ENCODE measurements around the gene RER1.

Gene RER1

GRCh38 chr1:2443277-2444137, 51.9 kb downstream of the RER1 start:
- TF ChIP-seq CTCF (conservative IDR thresholded peaks at IDR 0.05; ENCODE audit: low read length) = no peak
- no peak for DNase-seq (ENCODE audit: low read depth)
- H3K4me3 ChIP-seq (ENCODE audit: low read length) = no peak overlapping the region

GRCh38 chr1:2444138-2444591, 52.5 kb downstream of the RER1 start:
- no peak for DNase-seq (ENCODE audit: low read depth)
- TF ChIP-seq CTCF (conservative IDR thresholded peaks at IDR 0.05; ENCODE audit: low read length) = no peak
- no peak overlapping the region for H3K4me3 ChIP-seq (ENCODE audit: low read length)

GRCh38 chr1:2445162-2445822, 53.7 kb downstream of the RER1 start:
- DNase-seq (ENCODE audit: low read depth) = no peak
- H3K4me3 ChIP-seq (ENCODE audit: low read length) = no peak overlapping the region
- no peak for TF ChIP-seq CTCF (conservative IDR thresholded peaks at IDR 0.05; ENCODE audit: low read length)

DNA sequence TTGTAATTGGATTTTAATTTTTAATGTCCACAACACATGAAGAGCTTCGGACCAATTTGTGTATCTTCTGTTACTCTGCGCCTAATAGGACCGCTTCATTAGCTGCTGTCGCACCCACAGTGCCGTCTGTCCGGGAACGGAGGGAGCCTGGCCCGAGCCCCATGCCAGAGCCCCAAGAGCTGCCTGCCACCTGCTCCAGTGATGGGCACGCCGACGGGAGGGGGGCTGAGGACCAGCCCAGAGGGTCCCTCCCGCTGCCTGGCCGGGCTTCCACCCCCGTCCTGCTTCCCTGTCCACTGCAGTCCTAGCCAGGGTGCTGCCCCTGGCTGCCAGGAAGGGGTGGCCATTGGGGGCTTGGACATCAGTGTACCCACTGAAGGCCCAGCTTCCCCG, 54.2 kb downstream of the RER1 start:
- TF ChIP-seq CTCF (conservative IDR thresholded peaks at IDR 0.05; ENCODE audit: low read length) = no peak
- DNase-seq (ENCODE audit: low read depth) = no peak
- H3K4me3 ChIP-seq (ENCODE audit: low read length) = no peak overlapping the region

DNA sequence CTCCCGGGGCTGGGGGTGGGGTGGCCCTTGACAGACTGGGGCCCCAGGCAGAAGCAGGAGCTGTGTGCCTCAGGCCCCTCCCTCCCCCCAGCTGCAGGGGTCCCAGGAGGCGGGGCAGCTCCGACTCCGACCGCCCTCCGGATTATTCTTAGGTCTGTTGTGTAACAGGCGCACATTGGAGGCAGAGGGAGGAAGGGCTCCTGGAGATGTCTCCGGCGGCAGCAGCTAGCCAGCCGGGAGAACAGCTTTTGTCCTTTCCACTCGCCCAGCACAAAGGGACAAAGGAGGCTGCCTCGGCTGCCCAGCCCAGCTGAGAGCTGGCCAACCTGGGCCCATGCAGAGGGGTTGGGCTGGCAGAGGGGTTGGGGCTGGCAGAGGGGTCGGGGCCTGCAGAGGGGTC, 54.8 kb downstream of the RER1 start:
- no peak for DNase-seq (ENCODE audit: low read depth)
- no peak for TF ChIP-seq CTCF (conservative IDR thresholded peaks at IDR 0.05; ENCODE audit: low read length)
- no peak overlapping the region for H3K4me3 ChIP-seq (ENCODE audit: low read length)

- no peak for DNase-seq (ENCODE audit: low read depth)
- TF ChIP-seq CTCF (conservative IDR thresholded peaks at IDR 0.05; ENCODE audit: low read length) = no peak
- no peak overlapping the region for H3K4me3 ChIP-seq (ENCODE audit: low read length)
Measured at GRCh38 chr1:2446861-2447260, 55.2 kb downstream of the RER1 start.
